HEK293 (cell line): ENCODE measurements around the gene GABRR1.
"Not testable (repeated sequence)": the region's sequence is repeated elsewhere in the genome, so short reads cannot be mapped to it uniquely, and the experiment has no call there.

Source experiments
- CTCF ChIA-PET: fragments of 350-600 bp; formaldehyde crosslinking; extraction: SDS; loops from one replicate; lab custom pipeline; 2021; ENCODE audit warnings: antibody characterized with exemption; lab: Yijun Ruan, JAX
- POLR2A ChIA-PET: fragments of 300-600 bp; formaldehyde crosslinking; extraction: SDS; loops from one replicate; lab custom pipeline; 2020; ENCODE audit warnings: antibody characterized with exemption, inconsistent platforms; lab: Yijun Ruan, JAX
- H3K27ac ChIP-seq: fragments of 200-500 bp; sonication (Bioruptor generic); 2 replicates; pipeline ENCODE4 v1.5.1; 2014; ENCODE audit warnings: low read depth, low read length, control low read depth, inconsistent platforms; ENCODE audit errors: extremely low read depth
- H3K36me3 ChIP-seq, 2 experiments: fragments of 200-500 bp in 1 of 2; sonication (Bioruptor generic) in 1 of 2; 1 replicate in 1 of 2; 2 replicates in 1 of 2; pipeline ENCODE4 v1.5.1; 2014 to 2017; ENCODE audit warnings: inconsistent platforms in 2 of 2, low read length in 2 of 2; ENCODE audit not compliant: control insufficient read depth in 2 of 2, insufficient read depth in 1 of 2
- H3K4me1 ChIP-seq: fragments of 200-500 bp; sonication (Bioruptor generic); 2 replicates; pipeline ENCODE4 v1.5.1; 2014; ENCODE audit warnings: mild to moderate bottlenecking, low read length, inconsistent platforms; ENCODE audit not compliant: control insufficient read depth, insufficient read depth
- H3K4me3 ChIP-seq: 2 replicates; pipeline ENCODE4 v1.5.1; 2011; ENCODE audit warnings: low read depth, mild to moderate bottlenecking, control low read depth, low read length, moderate library complexity
- H3K9me3 ChIP-seq: fragments of 200-500 bp; sonication (Bioruptor generic); 2 replicates; pipeline ENCODE4 v1.5.1; 2014; ENCODE audit warnings: low read depth, low read length, inconsistent platforms; ENCODE audit not compliant: control insufficient read depth, insufficient read depth
- CTCF ChIP-seq: fragments of 450-650 bp; formaldehyde crosslinking; IDR thresholded peaks from 2 replicates; pipeline ENCODE4 v1.5.1; 2016; ENCODE audit warnings: missing biosample characterization, missing genetic modification characterization
- KLF8 ChIP-seq: fragments of 450-650 bp; formaldehyde crosslinking; IDR thresholded peaks from 2 replicates; pipeline ENCODE4 v1.5.1; 2016; ENCODE audit warnings: missing biosample characterization, missing genetic modification characterization
- KLF9 ChIP-seq: fragments of 450-650 bp; formaldehyde crosslinking; IDR thresholded peaks from 2 replicates; pipeline ENCODE4 v1.5.1; 2016; ENCODE audit warnings: missing biosample characterization, missing genetic modification characterization, low read depth
- MEIS1 ChIP-seq: sonication (generic); formaldehyde crosslinking; IDR thresholded peaks from 2 replicates; pipeline ENCODE4 v1.8.1; 2022; ENCODE audit warnings: missing genetic modification reagents, mild to moderate bottlenecking, borderline replicate concordance
- PRDM1 ChIP-seq: fragments of 450-650 bp; formaldehyde crosslinking; IDR thresholded peaks from 2 replicates; pipeline ENCODE4; 2016; ENCODE audit warnings: missing biosample characterization, missing genetic modification characterization
- TRIM28 ChIP-seq: IDR thresholded peaks from 2 replicates; pipeline ENCODE4 v1.6.1; 2011; ENCODE audit warnings: low read length, control low read depth, borderline replicate concordance
- ZBTB11 ChIP-seq: fragments of 450-650 bp; formaldehyde crosslinking; conservative IDR thresholded peaks from 2 replicates; pipeline ENCODE4 v1.5.1; 2016; ENCODE audit warnings: low read depth, missing biosample characterization, missing genetic modification characterization
- ZBTB17 ChIP-seq: fragments of 450-650 bp; formaldehyde crosslinking; IDR thresholded peaks from 2 replicates; pipeline ENCODE4 v1.5.1; 2016; ENCODE audit warnings: missing biosample characterization, missing genetic modification characterization
- ZFP41 ChIP-seq: fragments of 450-650 bp; formaldehyde crosslinking; IDR thresholded peaks from 2 replicates; pipeline ENCODE4 v1.5.1; 2016; ENCODE audit warnings: missing biosample characterization, missing genetic modification characterization, borderline replicate concordance
- ZNF169 ChIP-seq: fragments of 450-650 bp; formaldehyde crosslinking; IDR thresholded peaks from 2 replicates; pipeline ENCODE4 v1.5.1; 2016; ENCODE audit warnings: missing biosample characterization, missing genetic modification characterization
- ZNF184 ChIP-seq: fragments of 450-650 bp; IDR thresholded peaks from 2 replicates; pipeline ENCODE4 v1.5.1; 2018; ENCODE audit warnings: missing biosample characterization, mild to moderate bottlenecking, missing genetic modification characterization
- ZNF19 ChIP-seq: fragments of 450-650 bp; formaldehyde crosslinking; IDR thresholded peaks from 2 replicates; pipeline ENCODE4; 2016; ENCODE audit warnings: missing biosample characterization, missing genetic modification characterization, low read depth
- ZNF362 ChIP-seq: fragments of 450-650 bp; formaldehyde crosslinking; IDR thresholded peaks from 2 replicates; pipeline ENCODE4 v1.5.1; 2016; ENCODE audit warnings: missing biosample characterization, missing genetic modification characterization
- ZNF423 ChIP-seq: fragments of 450-650 bp; formaldehyde crosslinking; IDR thresholded peaks from 2 replicates; pipeline ENCODE4 v1.5.1; 2016; ENCODE audit warnings: missing biosample characterization, missing genetic modification characterization
- ZNF521 ChIP-seq: fragments of 450-650 bp; formaldehyde crosslinking; IDR thresholded peaks from 2 replicates; pipeline ENCODE4 v1.5.1; 2017; ENCODE audit warnings: missing biosample characterization, mild to moderate bottlenecking, missing genetic modification characterization

The GABRR1 gene

GRCh38 chr6:89242574-89243330 is 25.6 kb upstream of the GABRR1 start (continued):
- TF ChIP-seq CTCF (peak; percentile 68; the same call in 1 of the 2 replicates), PRDM1 (tag by site-specific recombination) (peak; percentile 36; the same call in 1 of the 2 replicates), TRIM28 (0 out of 2 replicates have a peak, but pooled peaks have one; percentile 40), ZNF169 (no peak)

- Histone ChIP-seq H3K9me3 (no peaks in the 10 kb centered on the region), H3K36me3 (no peaks in the 10 kb centered on the region), H3K4me1 (no peaks in the 10 kb centered on the region), H3K27ac (no peak overlapping the region), H3K4me3 (no peak overlapping the region)
- CTCF ChIA-PET = interaction anchor here (0.6 to 7.6 kb wide), 6 partner anchors 17 to 256 kb away, joined by 4 to 108 read pairs (median 4); no protein-coding TSS in a partner anchor
- TF ChIP-seq ZNF362 (tag by site-specific recombination) (0 out of 2 replicates have a peak, but pooled peaks have one; percentile 19), ZNF184 (no peak), ZNF19 (no peak)
- POLR2A ChIA-PET = interaction anchor here (0.6 kb wide), 1 partner anchor 89 kb away, joined by 5 read pairs; no protein-coding TSS in a partner anchor
These were observed 22.2 kb upstream of the GABRR1 start for GRCh38 chr6:89239338-89239737.

- no peaks in the 10 kb centered on the region for H3K4me1 ChIP-seq
- CTCF ChIA-PET = interaction anchor here (0.5 to 0.6 kb wide), 2 partner anchors 16 to 113 kb away, joined by 3 read pairs; no protein-coding TSS in a partner anchor
- no peaks in the 10 kb centered on the region for H3K9me3 ChIP-seq
- no peak for TF ChIP-seq KLF9 (tag by site-specific recombination)
- TF ChIP-seq ZBTB17 (tag by site-specific recombination) = no peak
- TF ChIP-seq KLF8 (tag by site-specific recombination) = no peak
- no peak for TF ChIP-seq ZNF521 (tag by site-specific recombination)
- TF ChIP-seq PRDM1 (tag by site-specific recombination) = no peak
- TF ChIP-seq ZFP41 (tag by site-specific recombination) = no peak
- no peak for TF ChIP-seq ZBTB11
- no peak for TF ChIP-seq ZNF423 (tag by site-specific recombination)
- no peak for TF ChIP-seq MEIS1 (CRISPR knock-in tag)
- POLR2A ChIA-PET = no interaction called here
- no peaks in the 10 kb centered on the region for H3K36me3 ChIP-seq
- no peak overlapping the region for H3K4me3 ChIP-seq
- H3K27ac ChIP-seq = no peak overlapping the region
These were observed 20.0 kb upstream of the GABRR1 start for GRCh38 chr6:89237158-89237557.

GRCh38 chr6:89233605-89234004 is 16.4 kb upstream of the GABRR1 start:
- H3K36me3 ChIP-seq, H3K9me3 ChIP-seq, CTCF ChIA-PET, H3K4me1 ChIP-seq, H3K4me3 ChIP-seq, POLR2A ChIA-PET, H3K27ac ChIP-seq: not testable (repeated sequence)
